CD4-positive, alpha-beta T cell treated with Interleukin-6 for 4 hours (primary cell): Measurements from ENCODE around the gene ACKR3.

Experiments used
- DNase-seq: peaks from one replicate; pipeline ENCODE4 v3.0.0-alpha.2; 2020; ENCODE audit warnings: mixed read lengths

The ACKR3 gene

GRCh38 chr2:236569573-236569973 lies at the start of gene ACKR3:
TSS of gene ACKR3 (plus strand) at chr2:236569825. CDS start at chr2:236580466, 10,641 bp downstream.
- peak; percentile 79 for DNase-seq

- no peak for DNase-seq
Observed at GRCh38 chr2:236521556-236521955, 48.1 kb upstream of the ACKR3 start.

GRCh38 chr2:236523249-236523648 lies 46.4 kb upstream of the ACKR3 start:
- DNase-seq, result no peak

- DNase-seq, result no peak
Observed at GRCh38 chr2:236525411-236525997, 44.1 kb upstream of the ACKR3 start.

- no peak for DNase-seq
Observed at GRCh38 chr2:236526455-236527158, 43.0 kb upstream of the ACKR3 start.

GRCh38 chr2:236527159-236527630 lies 42.4 kb upstream of the ACKR3 start:
- no peak for DNase-seq

- no peak for DNase-seq
Observed at GRCh38 chr2:236529606-236530005, 40.0 kb upstream of the ACKR3 start.

GRCh38 chr2:236530512-236530911 lies 39.1 kb upstream of the ACKR3 start:
- no peak for DNase-seq

- DNase-seq, result no peak
Observed at GRCh38 chr2:236531195-236531594, 38.4 kb upstream of the ACKR3 start.

GRCh38 chr2:236531996-236532395 lies 37.6 kb upstream of the ACKR3 start:
- DNase-seq, result no peak

GRCh38 chr2:236533343-236533742 lies 36.3 kb upstream of the ACKR3 start:
- DNase-seq, result no peak

GRCh38 chr2:236535024-236535423 lies 34.6 kb upstream of the ACKR3 start:
- DNase-seq, result no peak

- peak; percentile 75 for DNase-seq
Observed at GRCh38 chr2:236536727-236537398, 32.8 kb upstream of the ACKR3 start.

GRCh38 chr2:236538242-236538641 lies 31.4 kb upstream of the ACKR3 start:
- peak; percentile 19 for DNase-seq

- DNase-seq, result no peak
Observed at GRCh38 chr2:236541008-236541562, 28.5 kb upstream of the ACKR3 start.

- no peak for DNase-seq
Observed at GRCh38 chr2:236544362-236544761, 25.3 kb upstream of the ACKR3 start.

GRCh38 chr2:236545248-236545658 lies 24.4 kb upstream of the ACKR3 start:
- DNase-seq, result no peak

- DNase-seq, result peak; percentile 44
Observed at GRCh38 chr2:236545814-236546480, 23.7 kb upstream of the ACKR3 start.

- peak; percentile 52 for DNase-seq
Observed at GRCh38 chr2:236546561-236547002, 23.0 kb upstream of the ACKR3 start.

- DNase-seq, result no peak
Observed at GRCh38 chr2:236547725-236548124, 21.9 kb upstream of the ACKR3 start.

GRCh38 chr2:236548179-236548921 lies 21.3 kb upstream of the ACKR3 start:
- no peak for DNase-seq

GRCh38 chr2:236549165-236549564 lies 20.5 kb upstream of the ACKR3 start:
- DNase-seq, result no peak
